KMS-11 (cell line): ENCODE measurements around the gene SLC25A42.

Experiments used
- H2AFZ ChIP-seq: fragments of 200-600 bp; sonication (generic); 2 replicates; pipeline ENCODE4 v1.6.1; 2016; ENCODE audit warnings: antibody characterized with exemption, mixed run types, low read depth
- H3K27ac ChIP-seq: fragments of 200-600 bp; sonication (generic); 2 replicates; pipeline ENCODE4 v1.6.1; 2016; ENCODE audit warnings: mild to moderate bottlenecking, mixed run types
- H3K27me3 ChIP-seq: fragments of 200-600 bp; sonication (generic); 2 replicates; pipeline ENCODE4 v1.6.1; 2017; ENCODE audit warnings: mild to moderate bottlenecking, low read depth, mixed run types, moderate library complexity; ENCODE audit not compliant: insufficient read depth
- H3K36me3 ChIP-seq: fragments of 200-600 bp; sonication (generic); 2 replicates; pipeline ENCODE4 v1.6.1; 2017; ENCODE audit warnings: mild to moderate bottlenecking, mixed run types; ENCODE audit not compliant: insufficient read depth
- H3K4me1 ChIP-seq: fragments of 200-600 bp; sonication (generic); 2 replicates; pipeline ENCODE4 v1.6.1; 2016; ENCODE audit warnings: mild to moderate bottlenecking, low read depth, mixed run types; ENCODE audit not compliant: poor library complexity, severe bottlenecking
- H3K4me2 ChIP-seq: fragments of 200-600 bp; sonication (generic); 2 replicates; pipeline ENCODE4 v1.7.0; 2016; ENCODE audit warnings: mild to moderate bottlenecking, mixed run types
- H3K4me3 ChIP-seq: fragments of 200-600 bp; sonication (generic); IDR thresholded peaks from 2 replicates; pipeline ENCODE4 v1.6.1; 2017; ENCODE audit warnings: low read depth, low read length, mixed read lengths; ENCODE audit not compliant: insufficient read depth
- H3K79me2 ChIP-seq: fragments of 200-600 bp; sonication (generic); 2 replicates; pipeline ENCODE4 v1.6.1; 2016; ENCODE audit warnings: low read depth, mixed run types; ENCODE audit not compliant: insufficient read depth
- H3K9ac ChIP-seq: fragments of 200-600 bp; sonication (generic); 2 replicates; pipeline ENCODE4 v1.6.1; 2016; ENCODE audit warnings: mild to moderate bottlenecking, mixed run types
- H4K20me1 ChIP-seq: fragments of 200-600 bp; sonication (generic); 2 replicates; pipeline ENCODE4 v1.6.1; 2016; ENCODE audit warnings: mild to moderate bottlenecking, mixed run types; ENCODE audit not compliant: insufficient read depth
- CTCF ChIP-seq: fragments of 200-600 bp; sonication (generic); conservative IDR thresholded peaks from 2 replicates; pipeline ENCODE4 v1.6.1; 2017; ENCODE audit warnings: low read depth, mild to moderate bottlenecking, antibody characterized with exemption, low read length, moderate library complexity, mixed read lengths

SLC25A42 gene

GRCh38 chr19:19095691-19096090 lies 31.9 kb downstream of the SLC25A42 start:
- H3K27me3 ChIP-seq = no peaks in the 10 kb centered on the region
- no peaks in the 10 kb centered on the region for H3K36me3 ChIP-seq
- H3K4me2 ChIP-seq = no peak overlapping the region
- H3K4me1 ChIP-seq = no peaks in the 10 kb centered on the region
- H3K4me3 ChIP-seq = no peak overlapping the region
- H3K79me2 ChIP-seq = no peaks in the 10 kb centered on the region
- H2AFZ ChIP-seq = no peak overlapping the region
- no peak overlapping the region for H3K9ac ChIP-seq
- no peak overlapping the region for H3K27ac ChIP-seq
- no peaks in the 10 kb centered on the region for H4K20me1 ChIP-seq
- TF ChIP-seq CTCF = no peak

DNA sequence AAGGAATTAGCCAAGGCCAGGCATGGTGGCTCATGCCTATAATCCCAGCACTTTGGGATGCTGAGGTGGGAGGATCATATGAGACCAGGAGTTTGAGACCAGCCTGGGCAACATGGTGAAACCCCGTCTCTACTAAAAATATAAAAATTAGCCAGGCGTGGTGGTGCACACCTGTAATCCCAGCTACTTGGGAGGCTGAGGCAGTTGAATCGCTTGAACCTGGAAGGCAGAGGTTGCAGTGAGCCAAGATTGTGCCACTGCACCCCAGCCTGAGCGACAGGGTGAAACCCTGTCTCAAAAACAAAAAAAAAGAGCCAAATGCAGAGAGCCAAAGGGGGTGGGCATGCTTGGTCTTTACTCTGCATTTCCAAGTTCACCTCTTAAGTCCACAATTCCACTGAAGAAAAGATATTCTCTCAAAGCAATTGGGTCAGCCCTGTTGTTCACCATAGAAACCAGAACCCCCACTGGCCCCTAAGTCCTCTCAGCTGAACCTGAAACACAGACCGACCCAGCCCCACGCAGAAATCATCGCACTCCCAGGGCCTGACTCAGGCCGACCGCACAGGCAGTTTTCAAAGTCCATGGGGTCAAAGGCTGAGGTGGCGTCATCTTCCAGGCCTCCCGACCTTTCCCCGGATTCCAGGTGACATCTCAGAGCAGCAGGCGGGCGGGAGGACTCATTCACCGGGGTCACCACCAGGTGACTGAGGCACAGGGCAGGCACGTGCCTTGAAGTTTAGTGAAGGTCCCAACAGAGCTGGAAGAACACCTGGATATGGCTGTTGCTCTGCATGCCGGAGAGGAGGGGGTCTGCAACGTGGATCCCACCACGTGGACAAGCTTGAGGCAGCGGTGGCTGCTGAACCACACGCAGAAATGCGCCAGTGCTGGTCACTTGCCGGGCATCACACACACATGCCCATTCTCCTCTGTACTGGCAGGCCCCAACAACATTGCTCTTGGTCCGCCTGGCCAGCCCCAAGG lies 33.1 kb downstream of the SLC25A42 start:
- Histone ChIP-seq H3K27me3 (no peaks in the 10 kb centered on the region), H3K27ac (no peak overlapping the region), H3K36me3 (no peaks in the 10 kb centered on the region), H3K4me3 (no peak overlapping the region), H3K79me2 (no peaks in the 10 kb centered on the region), H3K9ac (no peak overlapping the region), H3K4me2 (no peak overlapping the region), H3K4me1 (no peaks in the 10 kb centered on the region), H2AFZ (no peak overlapping the region), H4K20me1 (no peaks in the 10 kb centered on the region)
- no peak for TF ChIP-seq CTCF

- H3K79me2 ChIP-seq = no peaks in the 10 kb centered on the region
- H3K27me3 ChIP-seq = no peaks in the 10 kb centered on the region
- H3K27ac ChIP-seq = no peak overlapping the region
- no peak overlapping the region for H3K4me3 ChIP-seq
- no peak for TF ChIP-seq CTCF
- no peaks in the 10 kb centered on the region for H3K4me1 ChIP-seq
- H3K4me2 ChIP-seq = no peak overlapping the region
- no peaks in the 10 kb centered on the region for H4K20me1 ChIP-seq
- no peak overlapping the region for H2AFZ ChIP-seq
- no peak overlapping the region for H3K9ac ChIP-seq
- no peaks in the 10 kb centered on the region for H3K36me3 ChIP-seq
These were observed 34.4 kb downstream of the SLC25A42 start for GRCh38 chr19:19098084-19098702.

DNA sequence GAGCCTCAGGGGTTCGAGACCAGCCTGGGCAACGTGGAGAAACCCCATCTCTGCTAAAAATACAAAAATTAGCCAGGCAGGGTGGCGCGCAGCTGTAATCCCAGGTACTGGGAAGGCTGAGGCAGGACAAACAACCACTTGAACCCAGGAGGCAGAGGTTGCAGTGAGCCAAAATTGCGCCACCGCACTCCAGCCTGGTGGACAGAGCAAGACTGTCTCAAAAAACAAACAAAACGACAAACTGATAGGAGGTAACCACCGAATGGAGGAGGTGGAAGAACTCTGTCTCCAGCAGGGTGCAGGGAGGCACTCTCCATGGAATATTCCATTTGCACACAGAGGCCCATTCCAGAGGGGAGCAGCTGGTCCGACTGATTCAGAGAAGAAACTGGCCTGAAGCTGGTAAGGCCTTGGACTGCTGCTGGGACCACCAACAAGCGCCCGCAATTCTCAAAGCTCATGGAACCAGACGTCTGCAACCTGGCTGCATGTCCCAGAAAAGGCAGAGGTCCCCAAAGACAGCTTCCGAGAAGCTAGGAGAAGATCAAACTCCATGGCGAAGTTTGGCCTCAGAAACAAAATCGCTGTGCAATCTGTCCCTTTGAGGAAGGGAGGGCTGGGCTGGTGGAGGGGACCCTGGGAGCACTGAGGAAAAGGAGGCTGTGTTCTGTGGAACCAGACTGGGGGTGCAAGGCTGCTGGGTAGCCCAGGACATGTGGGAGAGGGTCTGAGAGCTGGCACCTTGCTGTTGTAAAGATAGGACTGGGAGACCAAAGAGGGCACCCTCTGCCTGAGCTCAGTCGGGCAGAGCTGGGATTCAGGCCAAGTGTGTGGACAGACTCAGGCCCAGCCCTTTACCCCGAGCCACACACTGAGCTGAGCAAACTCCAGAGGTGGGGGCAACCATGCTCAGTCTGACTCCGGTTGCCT lies 35.2 kb downstream of the SLC25A42 start:
- H3K27me3 ChIP-seq = no peaks in the 10 kb centered on the region
- no peaks in the 10 kb centered on the region for H3K36me3 ChIP-seq
- H2AFZ ChIP-seq = no peak overlapping the region
- H3K4me2 ChIP-seq = no peak overlapping the region
- H3K79me2 ChIP-seq = no peaks in the 10 kb centered on the region
- H3K4me3 ChIP-seq = no peak overlapping the region
- no peak overlapping the region for H3K27ac ChIP-seq
- no peaks in the 10 kb centered on the region for H4K20me1 ChIP-seq
- no peak for TF ChIP-seq CTCF
- H3K9ac ChIP-seq = no peak overlapping the region
- H3K4me1 ChIP-seq = no peaks in the 10 kb centered on the region
